ENCODE data around the gene AOX1.
"Not testable (repeated sequence)": the region's sequence is repeated elsewhere in the genome, so short reads cannot be mapped to it uniquely, and the experiment has no call there.

The AOX1 gene

DNA sequence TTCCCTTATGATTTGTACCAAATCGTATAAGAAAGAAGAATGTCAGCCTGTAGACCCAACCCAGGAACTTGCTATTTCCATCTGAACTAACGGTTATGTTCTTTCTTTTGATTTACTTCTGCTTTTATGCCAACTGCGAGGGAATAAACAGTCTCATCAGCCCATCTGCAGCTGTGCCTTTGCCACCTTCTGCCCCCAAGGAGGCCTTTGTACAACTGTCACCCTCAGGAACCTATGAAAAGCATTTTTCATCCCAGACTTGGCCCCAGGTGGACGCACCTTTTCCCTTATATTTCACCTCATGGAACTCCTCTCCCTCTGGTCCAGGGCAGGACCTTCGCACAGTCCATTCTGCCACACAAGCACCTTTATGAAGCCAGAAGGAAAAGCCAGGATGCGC lies 109.8 kb downstream of the AOX1 start:
- intact Hi-C loops (cut with DNase I), result no loop called here

DNA sequence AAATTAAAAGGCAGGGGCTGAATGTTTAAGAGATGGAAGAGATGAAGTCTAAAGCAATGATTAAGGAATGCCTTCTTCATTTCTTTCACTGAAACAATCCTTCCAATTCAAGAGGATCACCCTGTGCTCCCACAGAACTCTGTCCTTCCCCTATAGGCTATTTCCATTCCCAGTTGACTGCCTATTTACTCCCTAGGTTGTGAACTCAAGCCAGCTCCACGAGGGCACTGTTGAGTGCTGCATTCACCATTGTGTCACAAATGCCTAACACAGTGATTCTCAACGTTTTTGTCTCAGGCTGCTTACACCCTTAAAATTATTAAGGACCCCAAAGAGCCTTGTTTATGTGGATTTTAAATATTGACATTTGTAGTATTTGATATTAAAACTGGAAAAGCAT lies 112.4 kb downstream of the AOX1 start:
- intact Hi-C loops (cut with DNase I), result no loop called here
- DNase-seq, result peak in 2 of 10 donors; percentile 40 to 83

More for the DNA sequence above, 109.8 kb downstream of the AOX1 start:
- DNase-seq, result no peak

GRCh38 chr2:200699310-200699709 lies 113.5 kb downstream of the AOX1 start:
- intact Hi-C loops (cut with DNase I), result no loop called here
- DNase-seq, result no peak

DNA sequence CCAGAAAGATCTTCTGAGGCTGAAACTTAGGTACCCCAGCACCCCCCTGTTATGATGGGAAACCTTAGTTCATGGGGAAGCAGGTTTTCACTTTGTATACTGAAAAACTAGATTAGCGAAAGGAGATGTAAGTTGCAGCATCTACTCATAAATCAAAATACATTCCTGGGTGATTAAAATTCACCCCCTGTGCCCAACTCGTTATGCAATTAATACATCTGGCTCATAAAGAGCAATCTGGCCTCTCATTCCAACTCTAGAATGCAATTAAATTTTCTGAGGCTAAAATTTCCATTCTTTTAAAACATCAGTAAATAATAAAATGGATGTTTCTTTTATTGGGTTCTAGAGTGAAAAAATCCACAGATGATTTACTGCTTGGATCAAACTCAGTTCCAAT lies 115.0 kb downstream of the AOX1 start:
- intact Hi-C loops (cut with DNase I), result loop anchor here (5.0 to 10.0 kb wide), 4 partner anchors 116 to 719 kb away; partner anchors contain the start of genes AOX1, SGO2 and SPATS2L

GRCh38 chr2:200702044-200702443 lies 116.2 kb downstream of the AOX1 start:
- intact Hi-C loops (cut with DNase I), result loop anchor here (2.0 to 10.0 kb wide), 5 partner anchors 83 to 720 kb away; partner anchors contain the start of genes AOX1, SGO2 and SPATS2L

More for the DNA sequence above, 115.0 kb downstream of the AOX1 start:
- no peak for DNase-seq

GRCh38 chr2:200702646-200703118 lies 116.9 kb downstream of the AOX1 start:
- intact Hi-C loops (cut with DNase I), result loop anchor here (2.0 to 10.0 kb wide), 5 partner anchors 84 to 720 kb away; partner anchors contain the start of genes AOX1, SGO2 and SPATS2L
- DNase-seq, result no peak

More at GRCh38 chr2:200702044-200702443, 116.2 kb downstream of the AOX1 start:
- DNase-seq, result no peak

DNA sequence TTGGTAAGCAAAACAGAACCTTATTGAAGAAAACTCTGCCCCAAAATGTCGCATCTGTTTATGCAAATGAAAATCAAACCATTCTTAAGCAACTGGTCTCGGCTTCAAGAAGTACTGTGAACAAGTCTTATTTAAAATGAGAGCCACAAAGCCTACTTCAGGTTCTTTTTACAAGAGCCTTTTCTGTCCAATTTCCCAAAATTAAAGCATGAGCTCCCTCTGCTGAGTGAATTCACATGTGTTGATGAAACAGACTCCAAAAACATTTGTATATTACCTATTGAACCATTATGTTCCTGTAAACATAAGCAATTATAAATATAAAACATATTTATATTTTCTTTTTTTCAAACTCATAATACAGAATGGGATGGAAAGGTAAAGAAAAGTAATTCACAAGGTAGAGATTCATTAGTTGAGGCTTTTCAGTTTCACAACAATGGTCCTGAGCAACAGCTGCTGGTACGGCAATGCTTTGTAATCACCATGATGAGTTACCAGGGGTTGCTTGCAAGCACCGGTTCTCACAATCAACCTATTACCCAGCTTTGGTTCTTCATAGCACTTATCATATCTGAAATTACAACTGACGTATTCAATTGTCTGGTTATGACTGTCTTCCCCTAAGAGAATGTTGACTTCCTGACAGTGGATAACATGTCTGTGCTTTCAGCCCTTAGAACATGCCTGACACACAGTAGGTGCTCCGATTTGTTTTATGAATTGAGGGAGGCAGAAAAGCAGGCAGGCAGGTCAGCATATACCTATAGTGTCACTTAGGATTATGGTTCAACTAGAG lies 117.5 kb downstream of the AOX1 start:
- DNase-seq, result peak in 1 of 10 donors; percentile 29
- intact Hi-C loops (cut with DNase I), result loop anchor here (2.0 to 10.0 kb wide), 5 partner anchors 85 to 721 kb away; partner anchors contain the start of genes AOX1, SGO2 and SPATS2L

GRCh38 chr2:200703926-200704637 lies 118.3 kb downstream of the AOX1 start:
- no peak for DNase-seq
- intact Hi-C loops (cut with DNase I), result loop anchor here (2.0 to 10.0 kb wide), 5 partner anchors 85 to 722 kb away; partner anchors contain the start of genes AOX1, SGO2 and SPATS2L

DNA sequence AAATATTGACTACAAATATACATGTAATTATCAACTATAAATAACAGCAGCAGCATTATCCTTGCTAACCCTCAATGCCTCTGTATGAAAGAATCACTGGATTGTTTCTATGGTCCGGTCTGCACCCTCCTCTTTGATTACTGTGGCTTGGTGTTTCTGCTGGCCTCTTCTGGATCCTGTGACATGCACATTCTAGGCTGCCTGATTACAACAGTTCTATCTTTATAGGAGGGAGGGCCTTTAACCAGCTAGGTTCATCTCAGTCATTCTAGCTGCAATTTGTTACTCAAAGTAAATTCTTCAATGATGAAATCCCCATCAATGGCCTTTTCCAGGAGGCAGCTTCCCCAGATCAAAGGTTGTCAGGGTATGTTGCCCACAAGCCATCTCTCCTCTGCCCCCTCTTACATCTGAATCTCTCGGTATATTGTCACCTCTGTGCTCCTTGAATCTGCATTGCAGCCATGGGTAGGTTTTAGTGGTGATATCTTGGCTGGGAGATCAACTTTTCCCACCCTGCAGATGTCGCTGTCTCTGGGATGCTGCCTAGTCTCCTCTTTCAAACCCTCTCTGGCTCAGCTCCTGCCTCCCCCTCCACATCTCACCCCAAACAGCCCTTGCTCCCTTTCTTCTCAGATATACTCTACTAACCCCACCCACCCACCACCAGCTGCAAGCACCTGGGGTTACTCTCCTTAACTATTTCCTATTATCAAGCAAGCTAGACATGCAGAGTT lies 119.7 kb downstream of the AOX1 start:
- intact Hi-C loops (cut with DNase I), result loop anchor here (5.0 to 10.0 kb wide), 4 partner anchors 121 to 733 kb away; partner anchors contain the start of genes AOX1, SGO2 and SPATS2L
- DNase-seq, result peak in 4 of 10 donors; percentile 17 to 82 (median 44)

DNA sequence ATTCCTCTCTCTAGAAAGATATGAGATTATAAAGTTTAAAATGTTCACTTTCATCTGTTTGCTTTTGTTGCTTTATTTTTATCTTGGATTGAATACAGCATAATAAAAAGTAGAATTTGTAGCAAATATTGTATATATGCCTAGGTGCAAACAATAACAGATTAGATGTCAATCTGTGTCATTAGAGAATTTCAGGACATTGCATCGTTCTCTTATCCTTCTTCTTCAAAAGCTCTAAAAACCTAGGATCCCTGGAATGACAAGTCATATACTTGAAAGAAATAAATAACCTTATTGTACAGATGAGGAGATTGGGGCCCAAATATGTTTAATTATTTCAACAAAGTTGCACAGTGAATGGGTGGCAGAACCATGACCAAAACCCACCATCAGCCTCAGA lies 123.1 kb downstream of the AOX1 start:
- no peak for DNase-seq
- intact Hi-C loops (cut with DNase I), result loop anchor here (5.0 to 10.0 kb wide), 4 partner anchors 124 to 737 kb away; partner anchors contain the start of genes AOX1, SGO2 and SPATS2L

GRCh38 chr2:200713003-200713703 lies 127.3 kb downstream of the AOX1 start:
- intact Hi-C loops (cut with DNase I), result loop anchor here (1.0 to 5.0 kb wide), 3 partner anchors 22 to 149 kb away; partner anchors contain the start of genes BZW1 and CLK1
- peak; percentile 60 to 97 (median 78) for DNase-seq

- intact Hi-C loops (cut with DNase I), result loop anchor here (1.0 to 5.0 kb wide), 3 partner anchors 22 to 149 kb away; partner anchors contain the start of genes BZW1 and CLK1
- DNase-seq, result no peak
Observed at GRCh38 chr2:200713704-200714064, 127.9 kb downstream of the AOX1 start.

DNA sequence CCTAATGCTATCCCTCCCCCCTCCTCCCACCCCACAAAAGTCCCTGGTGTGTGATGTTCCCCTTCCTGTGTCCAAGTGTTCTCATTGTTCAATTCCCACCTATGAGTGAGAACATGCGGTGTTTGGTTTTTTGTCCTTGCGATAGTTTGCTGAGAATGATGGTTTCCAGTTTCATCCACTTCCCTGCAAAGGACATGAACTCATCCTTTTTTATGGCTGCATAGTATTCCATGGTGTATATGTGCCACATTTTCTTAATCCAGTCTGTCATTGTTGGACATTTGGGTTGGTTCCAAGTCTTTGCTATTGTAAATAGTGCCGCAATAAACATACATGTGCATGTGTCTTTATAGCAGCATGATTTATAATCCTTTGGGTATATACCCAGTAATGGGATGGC lies 129.2 kb downstream of the AOX1 start:
- intact Hi-C loops (cut with DNase I); DNase-seq: not testable (repeated sequence)

DNA sequence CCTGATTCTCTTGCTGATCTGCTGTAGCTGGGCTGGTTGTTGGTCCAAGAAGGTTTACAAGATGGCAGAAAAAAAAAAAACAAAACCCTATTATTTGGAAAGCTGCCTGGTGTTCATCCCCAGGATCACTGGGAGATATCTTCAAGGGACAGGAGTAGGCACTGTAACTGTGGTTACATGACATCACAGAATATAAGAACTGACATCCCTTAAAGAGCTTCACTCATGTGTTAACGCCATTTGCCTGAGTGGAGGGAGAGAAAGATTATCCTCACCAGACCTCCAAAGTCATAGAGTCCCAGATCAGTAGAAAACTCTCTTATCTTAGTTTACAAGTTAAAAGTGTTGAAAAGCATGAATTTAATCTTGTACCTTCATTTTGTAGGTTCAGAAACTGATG lies 130.6 kb downstream of the AOX1 start:
- intact Hi-C loops (cut with DNase I), result no loop called here
- DNase-seq, result no peak

Measured in posterior cingulate gyrus (tissue), 11 donors.